ENCODE results near the gene DCTN2.
"Not testable (repeated sequence)": the region's sequence is repeated elsewhere in the genome, so short reads cannot be mapped to it uniquely, and the experiment has no call there.

DCTN2 gene

GRCh38 chr12:57546438-57547287 lies at the start of gene DCTN2:
TSS of gene DCTN2 (minus strand) at chr12:57547192. CDS start at chr12:57547063, 129 bp downstream.
- DNase-seq (ENCODE audit: low spot score) = peak; percentile 98

- DNase-seq (ENCODE audit: low spot score) = no peak
Observed at GRCh38 chr12:57593187-57593586, 46.2 kb upstream of the DCTN2 start.

- no peak for DNase-seq (ENCODE audit: low spot score)
Observed at GRCh38 chr12:57592551-57593165, 45.7 kb upstream of the DCTN2 start.

- no peak for DNase-seq (ENCODE audit: low spot score)
Observed at GRCh38 chr12:57591782-57592325, 44.9 kb upstream of the DCTN2 start.

GRCh38 chr12:57590864-57591781 lies 44.1 kb upstream of the DCTN2 start, which contains the start of gene PIP4K2C:
TSS of gene PIP4K2C (plus strand) at chr12:57591192. CDS start at chr12:57591290, 98 bp downstream.
- DNase-seq (ENCODE audit: low spot score) = peak; percentile 93

GRCh38 chr12:57590479-57590863 lies 43.5 kb upstream of the DCTN2 start:
- no peak for DNase-seq (ENCODE audit: low spot score)

- DNase-seq (ENCODE audit: low spot score) = not testable (repeated sequence)
Observed at GRCh38 chr12:57588951-57589610, 42.1 kb upstream of the DCTN2 start.

GRCh38 chr12:57586832-57587429 lies 39.9 kb upstream of the DCTN2 start:
- DNase-seq (ENCODE audit: low spot score) = no peak

GRCh38 chr12:57586128-57586527 lies 39.1 kb upstream of the DCTN2 start:
- no peak for DNase-seq (ENCODE audit: low spot score)

GRCh38 chr12:57585156-57585555 lies 38.2 kb upstream of the DCTN2 start:
- no peak for DNase-seq (ENCODE audit: low spot score)

GRCh38 chr12:57584690-57585089 lies 37.7 kb upstream of the DCTN2 start:
- DNase-seq (ENCODE audit: low spot score) = no peak

GRCh38 chr12:57584050-57584449 lies 37.1 kb upstream of the DCTN2 start:
- no peak for DNase-seq (ENCODE audit: low spot score)

GRCh38 chr12:57583008-57583831 lies 36.2 kb upstream of the DCTN2 start:
- DNase-seq (ENCODE audit: low spot score) = peak; percentile 83

GRCh38 chr12:57582440-57582839 lies 35.4 kb upstream of the DCTN2 start:
- DNase-seq (ENCODE audit: low spot score) = no peak

GRCh38 chr12:57581802-57582201 lies 34.8 kb upstream of the DCTN2 start:
- no peak for DNase-seq (ENCODE audit: low spot score)

GRCh38 chr12:57580466-57580795 lies 33.4 kb upstream of the DCTN2 start:
- no peak for DNase-seq (ENCODE audit: low spot score)

- no peak for DNase-seq (ENCODE audit: low spot score)
Observed at GRCh38 chr12:57579677-57580465, 32.9 kb upstream of the DCTN2 start.

GRCh38 chr12:57579011-57579410 lies 32.0 kb upstream of the DCTN2 start:
- no peak for DNase-seq (ENCODE audit: low spot score)

GRCh38 chr12:57577981-57578758 lies 31.2 kb upstream of the DCTN2 start:
- DNase-seq (ENCODE audit: low spot score) = no peak

Data from ecto neural progenitor cell (in vitro differentiated cells).